Brain pericyte (primary cell): ENCODE measurements around the gene IDH1.
"Not testable (repeated sequence)": the region's sequence is repeated elsewhere in the genome, so short reads cannot be mapped to it uniquely, and the experiment has no call there.

Experiments used
- DNase-seq: peaks from one replicate; pipeline ENCODE4 v3.0.0-alpha.2; 2012; ENCODE audit warnings: low read depth, low spot score

The IDH1 gene

DNA sequence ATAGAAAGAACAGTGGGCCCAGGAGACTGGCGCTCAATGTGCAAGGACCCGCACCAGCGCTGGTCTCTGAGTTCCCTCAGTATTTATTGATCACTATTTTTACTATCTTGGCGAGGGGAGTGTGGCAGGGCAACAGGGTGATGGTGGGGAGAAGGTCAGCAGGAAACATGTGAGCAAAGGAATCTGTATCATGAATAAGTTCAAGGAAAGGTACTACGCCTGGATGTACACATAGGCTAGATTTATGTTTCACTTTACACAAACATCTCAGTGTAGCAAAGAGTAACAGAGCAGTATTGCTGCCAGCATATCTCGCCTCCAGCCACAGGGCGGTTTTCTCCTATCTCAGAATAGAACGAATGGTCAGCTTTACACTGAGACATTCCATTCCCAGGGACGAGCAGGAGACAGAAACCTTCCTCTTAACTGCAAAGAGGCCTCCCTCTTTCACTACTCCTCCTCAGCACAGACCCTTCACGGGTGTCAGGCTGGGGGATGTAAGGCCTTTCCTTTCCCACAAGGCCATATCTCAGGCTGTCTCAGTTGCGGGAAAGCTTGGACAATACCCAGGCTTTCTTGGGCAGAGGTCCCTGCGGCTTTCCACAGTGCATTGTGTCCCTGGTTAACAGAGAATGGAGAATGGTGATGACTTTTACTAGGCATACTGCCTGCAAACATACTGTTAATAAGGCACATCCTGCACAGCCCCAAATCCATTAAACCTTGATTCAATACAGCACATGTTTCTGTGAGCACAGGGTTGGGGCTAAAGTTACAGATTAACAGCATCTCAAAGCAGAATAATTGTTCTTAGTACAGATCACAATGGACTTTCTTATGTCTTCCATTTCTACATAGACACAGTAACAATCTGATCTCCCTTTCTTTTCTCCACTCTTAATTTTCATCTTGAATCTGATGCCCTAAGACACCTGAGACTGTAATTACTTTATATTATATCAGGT lies 2.3 kb upstream of the IDH1 start:
- DNase-seq, result not testable (repeated sequence)

DNA sequence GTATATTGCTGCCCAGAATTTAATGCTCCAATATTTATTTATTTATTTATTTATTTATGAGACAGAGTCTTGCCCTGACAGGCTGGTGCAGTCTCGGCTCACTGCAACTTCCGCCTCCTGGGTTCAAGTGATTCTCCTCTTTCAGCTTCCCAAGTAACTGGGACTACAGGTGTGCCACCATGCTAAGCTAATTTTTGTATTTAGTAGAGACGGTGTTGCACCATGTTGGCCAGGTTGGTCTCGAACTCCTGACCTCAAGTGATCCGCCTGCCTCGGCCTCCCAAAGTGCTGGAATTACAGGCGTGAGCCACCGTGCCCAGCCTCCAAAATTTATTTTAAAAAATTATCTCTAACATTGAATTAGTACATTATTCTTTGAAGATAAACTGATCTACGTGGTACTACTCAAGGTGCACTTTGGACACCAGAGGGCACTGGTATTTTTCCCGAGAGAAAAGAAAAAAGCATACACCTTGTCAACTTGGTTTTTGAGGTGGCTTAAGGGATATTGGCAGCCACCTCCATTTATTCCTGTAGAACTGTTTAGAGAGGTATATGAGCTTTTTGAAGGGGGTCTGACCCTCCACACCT lies 1.4 kb upstream of the IDH1 start:
- DNase-seq, result no peak

GRCh38 chr2:208255557-208256106 lies 761 bp upstream of the IDH1 start:
- DNase-seq, result no peak

GRCh38 chr2:208254118-208254870 lies 577 bp downstream of the IDH1 start:
- peak; percentile 48 for DNase-seq

GRCh38 chr2:208253600-208254117 lies 1.2 kb downstream of the IDH1 start:
- no peak for DNase-seq

- no peak for DNase-seq
Observed at GRCh38 chr2:208252716-208253492, 2.0 kb downstream of the IDH1 start.

- DNase-seq, result no peak
Observed at GRCh38 chr2:208251098-208251497, 3.8 kb downstream of the IDH1 start.

GRCh38 chr2:208250388-208250787 lies 4.5 kb downstream of the IDH1 start:
- DNase-seq, result no peak

DNA sequence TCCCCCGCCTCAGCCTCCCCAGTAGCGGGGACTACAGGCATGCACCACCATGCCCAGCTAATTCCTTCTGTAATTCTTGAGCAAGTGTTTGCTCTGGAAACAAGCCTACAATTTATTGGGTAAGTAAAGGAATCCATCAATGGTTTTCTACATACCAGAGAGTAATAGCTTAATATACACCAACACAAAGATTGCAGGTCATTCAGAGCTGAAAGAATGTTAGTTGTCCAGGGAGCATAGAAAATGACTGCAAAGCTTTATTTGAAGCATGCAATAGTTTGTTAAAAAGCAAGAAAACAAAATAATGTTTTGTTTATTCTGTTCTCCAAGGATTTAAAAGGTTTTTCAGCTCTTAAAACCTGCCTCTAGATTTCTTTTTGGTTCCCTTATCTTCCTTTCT lies 5.6 kb downstream of the IDH1 start:
- no peak for DNase-seq

GRCh38 chr2:208248601-208249000 lies 6.3 kb downstream of the IDH1 start:
- DNase-seq, result no peak

DNA sequence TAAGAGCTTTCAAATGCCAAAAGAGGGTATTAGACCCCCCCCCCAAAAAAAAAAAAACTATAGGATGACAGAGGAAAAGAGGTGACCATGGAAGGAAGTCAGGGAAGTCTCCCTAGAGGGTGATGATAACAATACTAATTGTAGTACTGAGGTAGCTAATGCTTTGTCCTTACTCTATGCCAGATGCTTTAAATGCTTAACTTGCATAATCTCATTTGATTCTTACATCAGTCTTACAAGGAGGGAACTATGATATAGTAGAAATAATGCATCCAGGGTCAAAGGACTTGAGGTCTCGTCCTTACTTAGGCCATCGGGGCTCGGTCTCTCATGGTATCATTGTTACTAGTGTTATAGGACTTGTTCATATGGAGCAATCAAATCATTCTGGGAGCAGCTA lies 9.1 kb downstream of the IDH1 start:
- no peak for DNase-seq

- no peak for DNase-seq
Observed at GRCh38 chr2:208244422-208244821, 10.4 kb downstream of the IDH1 start.

DNA sequence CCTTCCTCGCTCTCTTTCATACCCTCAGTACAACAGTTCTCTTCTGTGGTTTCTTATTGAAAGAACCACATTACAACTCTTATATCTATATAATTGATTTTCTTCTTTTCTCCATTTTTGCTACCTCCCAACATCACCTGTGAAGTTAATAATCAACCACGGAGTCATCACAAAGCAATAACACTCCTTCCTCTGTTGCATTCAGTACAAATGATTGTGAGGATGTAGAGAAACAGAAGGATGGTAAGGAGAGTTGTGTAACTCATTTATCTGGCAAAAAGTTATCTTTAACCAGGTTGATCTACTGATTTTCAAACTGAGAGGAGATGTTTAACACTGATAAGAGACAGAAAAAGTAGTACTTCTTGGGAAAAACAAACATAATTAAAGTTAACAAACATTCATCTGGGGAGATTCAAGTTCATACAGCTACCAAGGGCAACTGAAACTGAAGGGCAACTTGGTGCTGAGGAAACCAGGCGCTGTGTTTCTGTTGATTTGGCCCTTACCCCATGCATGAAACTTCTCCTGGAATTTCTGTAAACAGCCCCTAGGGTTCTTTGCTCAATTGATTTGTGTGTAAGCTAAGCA lies 14.2 kb downstream of the IDH1 start:
- no peak for DNase-seq

GRCh38 chr2:208239770-208240493 lies 14.9 kb downstream of the IDH1 start:
- DNase-seq, result no peak

- no peak for DNase-seq
Observed at GRCh38 chr2:208235860-208236259, 19.0 kb downstream of the IDH1 start.

DNA sequence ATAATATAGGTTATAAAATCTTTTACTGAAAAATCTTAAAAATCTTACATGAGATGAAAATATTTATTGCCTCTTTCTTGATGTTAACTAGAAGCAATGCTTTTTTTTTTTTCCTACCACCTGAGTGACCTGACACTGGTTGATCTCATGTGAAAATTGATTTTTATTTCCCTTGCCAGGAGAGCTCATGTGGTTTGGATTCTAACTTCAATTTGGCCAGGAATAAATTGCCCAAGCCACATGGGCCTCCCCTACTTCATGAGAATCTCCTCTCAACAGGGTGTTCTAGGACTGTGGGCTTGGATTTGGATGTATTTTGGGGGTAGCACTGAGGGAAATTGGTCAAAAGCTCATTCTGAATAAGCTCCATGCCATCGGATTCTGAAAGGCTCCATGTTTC lies 20.1 kb downstream of the IDH1 start:
- DNase-seq, result no peak

GRCh38 chr2:208228476-208228875 lies 26.4 kb downstream of the IDH1 start:
- DNase-seq, result no peak

- DNase-seq, result no peak
Observed at GRCh38 chr2:208227581-208228232, 27.2 kb downstream of the IDH1 start.

DNA sequence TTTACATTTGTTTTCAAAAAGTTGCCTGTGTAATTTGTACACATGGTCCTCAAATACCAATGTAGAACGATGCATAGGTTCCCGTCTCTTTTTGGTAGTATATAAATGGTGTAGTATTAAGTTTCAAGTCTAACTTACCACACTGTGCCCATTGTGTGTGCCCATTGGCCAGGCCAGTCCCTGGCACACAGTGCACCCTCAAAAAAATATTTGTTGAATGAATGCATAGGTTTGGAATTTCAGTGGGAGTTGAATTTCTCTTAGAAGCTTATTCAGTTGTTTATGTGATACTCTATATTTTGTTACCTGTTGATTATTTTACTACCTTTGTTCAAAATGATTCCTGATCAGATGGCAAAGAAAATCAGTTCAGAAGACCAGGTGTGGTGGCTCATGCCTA lies 30.1 kb downstream of the IDH1 start:
- no peak for DNase-seq
